ENCODE data around the gene SPAG8.

The SPAG8 gene

GRCh38 chr9:35836595-35836994, 24.5 kb upstream of the SPAG8 start:
- no peak for DNase-seq

DNA sequence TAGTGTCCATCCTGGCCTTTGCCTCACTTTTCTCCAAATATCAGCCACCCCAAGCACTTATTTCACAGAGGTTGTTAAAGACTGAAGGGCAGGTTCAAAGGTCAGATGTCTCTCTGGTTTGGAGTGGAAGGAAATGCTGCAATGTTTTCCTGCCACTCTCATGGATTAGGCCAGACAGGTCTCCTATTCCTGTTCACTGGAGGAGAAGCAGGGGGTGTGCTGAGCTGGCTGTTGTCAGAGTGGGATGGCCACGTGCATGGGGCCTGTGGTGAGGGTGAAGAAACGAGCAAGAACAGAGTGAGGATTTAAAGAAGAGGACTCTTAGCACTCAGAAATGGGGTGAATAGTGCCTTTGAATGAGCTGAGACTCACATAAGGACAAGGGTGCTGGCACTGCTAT, 23.7 kb upstream of the SPAG8 start:
- DNase-seq = no peak

GRCh38 chr9:35835216-35835632, 23.2 kb upstream of the SPAG8 start:
- DNase-seq = peak; percentile 20

DNA sequence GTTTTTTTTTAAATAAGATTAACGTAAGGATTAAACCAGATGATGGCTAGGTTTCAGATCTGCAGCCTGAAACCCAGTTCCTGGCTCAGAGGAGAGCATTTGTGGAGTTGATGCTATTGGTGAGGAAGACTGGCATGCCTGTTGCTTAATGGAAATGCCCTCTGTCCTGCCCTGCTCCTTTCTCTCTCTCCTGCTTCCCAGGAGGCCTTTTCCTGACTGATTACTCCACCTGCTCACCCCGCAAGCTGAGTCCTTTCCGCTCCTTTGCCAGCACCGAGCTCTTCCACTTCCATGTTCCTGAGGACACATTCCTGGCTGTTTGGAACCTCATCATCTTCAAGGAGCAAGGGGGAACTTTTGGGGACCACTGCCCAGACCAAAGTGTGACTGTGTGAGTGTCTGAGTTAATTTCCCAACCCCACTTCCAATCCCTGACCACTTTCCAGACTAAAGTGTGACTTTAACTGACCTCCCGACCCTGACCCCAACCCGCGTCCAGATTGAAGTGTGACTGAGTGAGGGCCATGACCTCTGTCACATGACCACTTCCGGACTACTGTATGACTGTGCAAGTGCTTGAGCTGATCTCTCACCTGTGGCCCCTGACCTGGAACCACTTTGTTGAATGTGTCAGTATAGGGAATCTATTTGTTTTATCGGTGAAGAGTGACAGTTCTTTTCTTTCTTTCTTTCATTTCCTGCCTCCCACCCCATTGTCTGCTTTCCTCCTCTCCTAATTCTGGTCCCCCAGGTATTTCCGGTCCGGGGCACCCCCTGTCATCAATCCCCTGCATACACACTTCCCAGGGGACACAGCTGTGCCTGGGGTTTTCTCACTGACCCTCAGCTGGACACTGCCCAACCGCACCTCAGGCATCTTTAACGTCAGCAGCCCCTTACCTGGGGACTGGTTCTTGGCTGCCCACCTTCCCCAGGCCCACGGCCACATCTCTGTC, 22.5 kb upstream of the SPAG8 start:
- no peak for DNase-seq

GRCh38 chr9:35832814-35833213, 20.8 kb upstream of the SPAG8 start:
- DNase-seq = no peak

- no peak for DNase-seq
Measured at GRCh38 chr9:35831040-35831439, 19.0 kb upstream of the SPAG8 start.

DNA sequence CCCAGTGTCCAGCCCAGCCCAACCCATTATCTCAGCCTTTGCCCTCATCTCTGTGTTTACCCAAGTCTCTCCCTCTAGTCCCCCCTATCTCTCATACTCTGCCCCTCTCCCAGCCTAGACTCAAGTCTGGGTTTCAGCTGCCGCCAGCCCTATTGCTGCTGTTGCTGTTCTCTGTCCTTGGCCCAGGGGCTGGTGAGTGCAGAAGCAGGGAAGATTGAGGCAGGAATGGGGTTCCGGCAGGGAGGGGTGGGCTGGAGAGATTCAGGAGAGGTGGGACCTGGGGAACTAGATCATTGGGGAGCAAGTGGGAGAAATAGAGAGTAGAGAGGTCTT, 17.7 kb upstream of the SPAG8 start:
- DNase-seq = no peak

GRCh38 chr9:35829084-35829763, 17.2 kb upstream of the SPAG8 start, which contains the start of gene TMEM8B:
Gene TMEM8B (plus strand): TSS chr9:35829228. CDS start chr9:35829448, 220 bp downstream.
- DNase-seq = peak; percentile 99

DNA sequence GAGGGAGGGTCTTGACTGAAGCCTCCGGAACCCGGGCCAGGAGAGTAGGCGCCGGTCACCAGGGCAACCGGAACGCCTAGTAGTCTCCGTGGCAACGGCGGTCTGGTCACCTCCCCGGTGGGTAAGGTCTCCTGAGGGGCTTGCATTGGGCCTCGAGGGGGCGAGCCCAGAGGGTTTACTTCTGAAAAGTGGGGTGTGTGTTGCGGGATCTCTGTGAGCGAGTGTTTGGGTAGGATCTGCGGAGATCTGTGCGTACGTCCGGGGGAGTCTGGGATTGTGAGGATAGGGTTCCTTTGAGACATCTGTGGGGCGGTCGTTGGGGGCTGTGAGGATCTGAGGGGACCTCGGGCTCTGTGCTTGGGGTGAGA, 16.6 kb upstream of the SPAG8 start, which contains the start of gene FAM221B:
Gene FAM221B, minus strand, starts transcription at position 17 of the 368 bp plus-strand sequence. CDS start 2,571 bp downstream, outside the sequence.
- DNase-seq = peak; percentile 39

- no peak for DNase-seq
Measured at GRCh38 chr9:35827486-35827885, 15.4 kb upstream of the SPAG8 start.

GRCh38 chr9:35826071-35826701, 14.1 kb upstream of the SPAG8 start:
- peak; percentile 43 for DNase-seq

GRCh38 chr9:35822926-35823325, 10.9 kb upstream of the SPAG8 start:
- no peak for DNase-seq

DNA sequence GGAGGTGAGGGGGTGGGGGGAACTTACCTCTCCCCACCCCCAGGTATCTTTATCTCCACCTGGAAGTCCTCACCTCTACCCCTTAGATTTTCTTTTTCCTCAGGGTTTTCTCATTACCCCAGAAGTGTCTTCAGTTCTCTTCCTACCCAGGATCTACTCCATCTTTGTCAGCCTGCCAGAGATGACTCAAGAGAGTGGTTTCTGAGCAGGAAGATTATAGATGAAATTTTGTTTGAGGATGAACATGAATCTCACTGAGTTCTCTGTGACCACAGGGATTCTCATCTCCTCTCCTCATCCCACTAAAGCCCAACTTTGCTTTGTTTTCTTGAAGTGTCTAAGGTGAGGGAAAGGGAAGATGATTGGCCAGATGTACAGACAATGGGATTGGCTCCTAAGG, 8.0 kb upstream of the SPAG8 start:
- DNase-seq = no peak

GRCh38 chr9:35818341-35818740, 6.3 kb upstream of the SPAG8 start:
- no peak for DNase-seq

DNA sequence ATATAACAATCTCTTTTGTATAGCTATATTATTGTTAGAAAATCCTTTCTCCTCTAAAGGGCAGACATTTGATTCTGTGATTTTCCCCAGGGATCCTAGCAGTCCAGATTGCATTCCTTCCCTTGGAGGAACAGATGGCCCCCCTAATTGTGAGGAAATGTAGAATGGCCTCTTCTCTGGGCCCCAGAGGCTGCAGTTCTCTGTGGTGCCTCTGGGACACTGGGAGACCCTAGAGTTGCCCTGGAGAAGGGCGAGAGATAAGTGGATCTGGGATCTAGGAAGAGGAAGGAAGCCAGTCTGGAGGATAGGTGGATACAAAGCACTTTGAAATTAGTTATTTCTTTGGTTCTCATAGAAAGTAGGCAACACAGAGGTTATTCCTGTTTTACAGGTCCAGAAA, 4.6 kb upstream of the SPAG8 start:
- DNase-seq = no peak

DNA sequence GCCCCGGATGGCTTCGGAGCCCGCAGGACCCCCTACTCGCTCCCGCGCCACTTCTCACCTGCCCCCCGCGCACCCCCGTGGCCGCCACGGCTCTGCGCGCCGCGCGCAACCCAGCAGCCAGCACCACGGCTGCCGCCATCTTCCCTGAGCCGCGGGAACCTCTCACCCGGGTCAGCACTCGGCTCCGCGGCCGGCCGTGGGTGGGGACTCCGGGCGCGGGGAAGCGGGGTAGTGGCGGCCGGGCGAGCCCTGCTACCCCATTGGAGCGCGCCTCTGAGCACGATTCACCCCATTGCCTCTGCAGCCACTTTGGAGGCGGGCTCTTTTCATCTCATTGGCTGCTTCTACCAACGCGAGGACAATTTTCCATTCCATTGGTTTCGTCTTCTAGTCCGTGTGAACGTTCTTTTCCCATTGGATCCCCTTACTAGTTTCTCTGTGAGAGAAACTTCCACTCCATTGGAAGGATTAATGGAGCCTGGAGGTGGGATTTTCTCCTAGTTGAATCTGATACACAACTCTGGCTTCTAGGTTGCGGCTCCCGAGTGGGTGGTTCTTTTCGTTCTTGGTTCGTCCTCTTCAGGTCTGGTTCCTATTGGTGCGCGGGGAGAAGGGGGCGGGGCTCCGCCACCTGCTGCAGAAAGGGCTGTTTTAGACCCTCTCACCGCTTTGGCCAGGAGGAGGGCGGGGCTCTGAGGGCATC, 2.9 kb upstream of the SPAG8 start, which contains the start of gene HINT2:
Gene HINT2, minus strand, starts transcription at position 202 of the 703 bp plus-strand sequence. Its CDS starts 63 bp downstream, at position 139.
- DNase-seq = peak; percentile 98

GRCh38 chr9:35814106-35814840, 2.2 kb upstream of the SPAG8 start:
- peak; percentile 45 for DNase-seq

- no peak for DNase-seq
Measured at GRCh38 chr9:35813434-35814105, 1.5 kb upstream of the SPAG8 start.

DNA sequence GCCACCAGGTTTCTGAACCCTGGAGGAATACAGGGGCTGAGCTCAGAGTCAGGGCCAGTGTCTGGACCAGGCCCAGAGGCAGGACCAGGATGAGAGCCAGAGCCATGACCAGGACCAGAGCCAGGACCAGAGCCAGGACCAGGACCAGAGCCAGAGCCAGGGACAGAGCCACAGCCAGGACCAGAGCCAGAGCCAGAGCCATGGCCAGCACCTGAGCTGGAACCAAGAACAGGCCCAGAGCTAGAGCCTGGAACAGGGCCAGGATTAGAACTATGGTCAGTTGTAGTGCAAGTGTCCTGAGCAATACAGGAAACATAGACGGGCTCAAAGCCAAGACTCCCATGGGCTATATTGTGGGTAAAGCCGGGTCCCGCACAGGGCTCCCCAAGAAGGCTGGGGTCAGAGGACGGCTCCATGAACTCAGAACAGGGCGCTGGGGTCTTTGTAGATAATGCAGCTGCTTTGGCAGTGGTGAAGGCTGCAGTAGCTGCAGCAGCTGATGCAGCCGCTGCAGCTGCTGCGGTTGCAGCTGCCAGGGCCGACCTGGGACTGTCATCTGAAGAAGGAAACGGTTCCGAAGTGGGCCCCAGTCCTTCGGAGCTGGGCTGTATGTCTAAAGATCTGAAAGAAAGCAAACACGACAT, 559 bp downstream of the SPAG8 start:
- no peak for DNase-seq

- DNase-seq = no peak
Measured at GRCh38 chr9:35810122-35810521, 1.9 kb downstream of the SPAG8 start.

DNA sequence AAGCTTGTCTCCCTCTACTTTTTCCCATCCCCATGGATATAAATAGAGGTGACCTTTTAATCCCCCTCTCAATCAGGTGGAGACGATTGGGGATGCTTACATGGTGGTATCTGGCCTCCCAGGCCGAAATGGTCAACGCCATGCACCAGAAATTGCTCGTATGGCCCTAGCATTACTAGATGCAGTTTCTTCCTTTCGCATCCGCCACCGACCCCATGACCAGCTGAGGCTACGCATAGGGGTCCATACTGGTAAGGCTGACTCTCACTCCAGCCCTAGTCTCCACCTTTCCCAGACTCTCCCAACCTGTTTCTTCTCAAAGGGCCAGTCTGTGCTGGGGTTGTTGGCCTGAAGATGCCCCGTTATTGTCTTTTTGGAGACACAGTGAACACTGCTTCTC, 3.6 kb downstream of the SPAG8 start:
- no peak for DNase-seq

Measured in CD4-positive, alpha-beta T cell treated with Interleukin-17A for 4 hours (primary cell).